IMR-90 (cell line): Measurements from ENCODE around the gene SAT1. TPM values are rescaled to one million over a fixed set of nuclear protein-coding genes. Genes with fewer than 3 reads are reported as not detected.

Experiments used
- ATAC-seq: fragments of 200-7000 bp; cut with Tn5 transposase; 2 replicates; pipeline ENCODE4 v1.9.1; 2020; ENCODE audit warnings: low read depth, mild to moderate bottlenecking, moderate library complexity
- BruUV-seq: library from RNA; stranded (reverse); fragments of 400-500 nt; replicated peaks from 2 replicates; lab custom pipeline; 2021; lab: Mats Ljungman, UMichigan
- CTCF ChIA-PET: fragments of 300-600 bp; formaldehyde crosslinking; extraction: SDS; loops from one replicate; lab custom pipeline; 2021; ENCODE audit warnings: antibody characterized with exemption; lab: Yijun Ruan, JAX
- POLR2A ChIA-PET: fragments of 300-600 bp; sonication (Branson Sonifier 250); formaldehyde crosslinking; loops from one replicate; lab custom pipeline; 2022; ENCODE audit warnings: antibody characterized with exemption; ENCODE audit not compliant: unreplicated experiment; lab: Charles Lee
- DNase-seq: peaks from one replicate; pipeline ENCODE4 v3.0.0; 2013
- H2AFZ ChIP-seq: replicated peaks from 2 replicates; pipeline ENCODE3; 2013; ENCODE audit warnings: low read length, mild to moderate bottlenecking; ENCODE audit not compliant: poor library complexity
- H2AK5ac ChIP-seq: 2 replicates; pipeline ENCODE4 v1.6.1; 2013; ENCODE audit warnings: low read depth, low read length, inconsistent platforms
- H2AK9ac ChIP-seq: replicated peaks from 2 replicates; pipeline ENCODE3; 2013; ENCODE audit warnings: mild to moderate bottlenecking, low read depth, low read length, moderate library complexity; ENCODE audit not compliant: poor library complexity
- H2BK120ac ChIP-seq: 2 replicates; pipeline ENCODE4 v1.6.1; 2013; ENCODE audit warnings: low read depth, low read length, inconsistent platforms
- H2BK15ac ChIP-seq: 3 replicates; pipeline ENCODE4 v1.6.1; 2013; ENCODE audit warnings: low read depth, low read length, inconsistent platforms
- H2BK20ac ChIP-seq: 2 replicates; pipeline ENCODE4 v1.6.1; 2013; ENCODE audit warnings: low read depth, mild to moderate bottlenecking, inconsistent platforms, low read length, moderate library complexity
- H2BK5ac ChIP-seq: 2 replicates; pipeline ENCODE4 v1.6.1; 2013; ENCODE audit warnings: mild to moderate bottlenecking, low read depth, low read length, inconsistent platforms; ENCODE audit not compliant: poor library complexity, severe bottlenecking
- H3K14ac ChIP-seq: replicated peaks from 2 replicates; pipeline ENCODE4 v1.6.1; 2013; ENCODE audit warnings: low read depth, low read length, inconsistent platforms
- H3K18ac ChIP-seq: 2 replicates; pipeline ENCODE4 v1.6.1; 2013; ENCODE audit warnings: low read depth, low read length, control low read depth
- H3K23ac ChIP-seq: 2 replicates; pipeline ENCODE4 v1.6.1; 2013; ENCODE audit warnings: low read depth, low read length, inconsistent platforms
- H3K27ac ChIP-seq: 2 replicates; pipeline ENCODE4 v1.5.1; 2013; ENCODE audit warnings: mild to moderate bottlenecking, control low read depth, low read length; ENCODE audit not compliant: insufficient read depth
- H3K27me3 ChIP-seq: 2 replicates; pipeline ENCODE4 v1.6.1; 2013; ENCODE audit warnings: low read length; ENCODE audit not compliant: control insufficient read depth, insufficient read depth
- H3K36me3 ChIP-seq: 2 replicates; pipeline ENCODE4 v1.6.1; 2013; ENCODE audit warnings: low read length, mixed read lengths; ENCODE audit not compliant: control insufficient read depth, insufficient read depth
- H3K4ac ChIP-seq: 2 replicates; pipeline ENCODE4 v1.6.1; 2013; ENCODE audit warnings: low read depth, low read length, inconsistent platforms
- H3K4me1 ChIP-seq: 2 replicates; pipeline ENCODE4 v1.6.1; 2013; ENCODE audit warnings: low read length, mixed read lengths; ENCODE audit not compliant: control insufficient read depth, insufficient read depth
- H3K4me2 ChIP-seq: 2 replicates; pipeline ENCODE4 v1.6.1; 2013; ENCODE audit warnings: low read depth, mild to moderate bottlenecking, control low read depth, low read length, moderate library complexity
- H3K4me3 ChIP-seq: 2 replicates; pipeline ENCODE4 v1.5.1; 2013; ENCODE audit warnings: low read depth, mild to moderate bottlenecking, control low read depth, low read length, moderate library complexity; ENCODE audit not compliant: insufficient read depth
- H3K56ac ChIP-seq: 2 replicates; pipeline ENCODE4 v1.6.1; 2013; ENCODE audit warnings: low read length, inconsistent platforms; ENCODE audit not compliant: insufficient read depth; ENCODE audit errors: extremely low read depth
- H3K79me1 ChIP-seq, 2 experiments: 2 replicates each; pipeline ENCODE4 v1.6.1; 2013; ENCODE audit warnings: low read length in 2 of 2, inconsistent platforms in 1 of 2, low read depth in 1 of 2
- H3K9ac ChIP-seq: 2 replicates; pipeline ENCODE4 v1.6.1; 2013; ENCODE audit warnings: low read depth, low read length, control low read depth
- H3K9me1 ChIP-seq: 2 replicates; pipeline ENCODE4 v1.6.1; 2013; ENCODE audit warnings: low read length, inconsistent platforms; ENCODE audit not compliant: insufficient read depth
- H3K9me3 ChIP-seq: 2 replicates; pipeline ENCODE4 v1.6.1; 2013; ENCODE audit warnings: low read length; ENCODE audit not compliant: control insufficient read depth, insufficient read depth
- H4K20me1 ChIP-seq: 2 replicates; pipeline ENCODE4 v1.6.1; 2013; ENCODE audit warnings: low read length, inconsistent platforms; ENCODE audit not compliant: insufficient read depth
- H4K5ac ChIP-seq: 2 replicates; pipeline ENCODE4 v1.6.1; 2013; ENCODE audit warnings: mild to moderate bottlenecking, low read depth, low read length, control low read depth
- H4K8ac ChIP-seq, 2 experiments: 2 replicates each; pipeline ENCODE4 v1.6.1; 2013; ENCODE audit warnings: low read depth in 2 of 2, low read length in 2 of 2, control low read depth in 1 of 2, inconsistent platforms in 1 of 2
- H4K91ac ChIP-seq: 2 replicates; pipeline ENCODE4 v1.6.1; 2013; ENCODE audit warnings: low read depth, low read length, inconsistent platforms; ENCODE audit not compliant: insufficient read depth
- BHLHE40 ChIP-seq: fragments of 150-350 bp; IDR thresholded peaks from 2 replicates; pipeline ENCODE4 v1.6.1; 2016; ENCODE audit warnings: mild to moderate bottlenecking, low read depth, low read length
- CEBPB ChIP-seq: IDR thresholded peaks from 2 replicates; pipeline ENCODE4 v1.6.1; 2012; ENCODE audit warnings: low read depth, low read length, improper control_type of control experiment
- CHD1 ChIP-seq: IDR thresholded peaks from 2 replicates; pipeline ENCODE4 v1.6.1; 2012; ENCODE audit warnings: low read depth, low read length, improper control_type of control experiment
- CTCF ChIP-seq: conservative IDR thresholded peaks from 2 replicates; pipeline ENCODE4 v1.5.1; 2012; ENCODE audit warnings: mild to moderate bottlenecking, low read depth, low read length, improper control_type of control experiment
- ELK1 ChIP-seq: fragments of 150-350 bp; IDR thresholded peaks from 2 replicates; pipeline ENCODE4 v1.6.1; 2016; ENCODE audit warnings: low read depth, mild to moderate bottlenecking, low read length, moderate library complexity, borderline replicate concordance
- FOS ChIP-seq: fragments of 150-350 bp; IDR thresholded peaks from 2 replicates; pipeline ENCODE4 v1.6.1; 2016; ENCODE audit warnings: low read depth, low read length
- MAFK ChIP-seq: IDR thresholded peaks from 2 replicates; pipeline ENCODE4 v1.6.1; 2012; ENCODE audit warnings: low read depth, low read length, improper control_type of control experiment
- MAZ ChIP-seq: IDR thresholded peaks from 2 replicates; pipeline ENCODE4 v1.6.1; 2012; ENCODE audit warnings: low read depth, mild to moderate bottlenecking, low read length, improper control_type of control experiment, moderate library complexity, borderline replicate concordance
- MXI1 ChIP-seq: IDR thresholded peaks from 2 replicates; pipeline ENCODE4 v1.6.1; 2012; ENCODE audit warnings: low read depth, mild to moderate bottlenecking, low read length, moderate library complexity, borderline replicate concordance
- NFE2L2 ChIP-seq: fragments of 150-350 bp; IDR thresholded peaks from 2 replicates; pipeline ENCODE4 v1.6.1; 2016; ENCODE audit warnings: low read depth, mild to moderate bottlenecking, low read length
- POLR2A ChIP-seq: IDR thresholded peaks from 2 replicates; pipeline ENCODE4 v1.6.1; 2012; ENCODE audit warnings: mild to moderate bottlenecking, low read depth, low read length
- RAD21 ChIP-seq: IDR thresholded peaks from 2 replicates; pipeline ENCODE4 v1.6.1; 2012; ENCODE audit warnings: low read length, improper control_type of control experiment
- RCOR1 ChIP-seq: IDR thresholded peaks from 2 replicates; pipeline ENCODE4 v1.6.1; 2012; ENCODE audit warnings: mild to moderate bottlenecking, low read length, improper control_type of control experiment; ENCODE audit not compliant: insufficient replicate concordance
- RFX5 ChIP-seq: IDR thresholded peaks from 2 replicates; pipeline ENCODE4 v1.8.0; 2012; ENCODE audit warnings: low read depth, mild to moderate bottlenecking, low read length, moderate library complexity
- SMC3 ChIP-seq: fragments of 150-350 bp; IDR thresholded peaks from 2 replicates; pipeline ENCODE4 v1.6.1; 2016; ENCODE audit warnings: low read depth, mild to moderate bottlenecking, antibody characterized with exemption, low read length, moderate library complexity
- USF2 ChIP-seq: fragments of 150-350 bp; IDR thresholded peaks from 2 replicates; pipeline ENCODE4 v1.6.1; 2017; ENCODE audit warnings: mild to moderate bottlenecking, antibody characterized with exemption, low read length, low read depth
- WGBS, 2 experiments: methylation state at CpG; one replicate each; pipeline versions ENCODE4 v1.1.5 to v1.1.7; 2013; ENCODE audit warnings: missing lambda C conversion rate in 2 of 2; ENCODE audit not compliant: insufficient read length in 1 of 2; ENCODE audit errors: extremely low coverage in 2 of 2; 5-methylcytosine and 5-hydroxymethylcytosine counted together
- dilution Hi-C: fragments of 300-500 bp; cut with HindIII; formaldehyde crosslinking; loops from one replicate; pipeline ENCODE4 v1.14.3; 2018; ENCODE audit warnings: low sequenced_read_pairs; ENCODE audit not compliant: unreplicated experiment
- in situ Hi-C: fragments of 300-500 bp; cut with MboI; formaldehyde crosslinking; loops from 3 replicates; pipeline ENCODE4 v1.14.3; 2019; ENCODE audit warnings: low sequenced_read_pairs, inconsistent platforms, mixed read lengths
- intact Hi-C: fragments of 100-400 bp; cut with micrococcal nuclease; formaldehyde crosslinking; loops from 2 replicates; pipeline ENCODE4 v1.10.0; 2022
- polyA plus RNA-seq, 3 experiments: library from polyadenylated mRNA; depleted of rRNA; stranded (reverse); fragments of >200 nt; gene quantifications; 2 replicates each; pipeline ENCODE4 v1.2.3, GENCODE V29; 2012; ENCODE audit warnings: low replicate concordance in 1 of 3
- total RNA-seq: library from RNA; depleted of rRNA; stranded (reverse); fragments of >200 nt; gene quantifications from 2 replicates; pipeline ENCODE4 v1.2.3, GENCODE V29; 2012

SAT1 gene
- total and polyA plus RNA-seq, 2 of the 4 experiments (the other 2 are of a cell fraction): 55.9 to 92.8 TPM

DNA sequence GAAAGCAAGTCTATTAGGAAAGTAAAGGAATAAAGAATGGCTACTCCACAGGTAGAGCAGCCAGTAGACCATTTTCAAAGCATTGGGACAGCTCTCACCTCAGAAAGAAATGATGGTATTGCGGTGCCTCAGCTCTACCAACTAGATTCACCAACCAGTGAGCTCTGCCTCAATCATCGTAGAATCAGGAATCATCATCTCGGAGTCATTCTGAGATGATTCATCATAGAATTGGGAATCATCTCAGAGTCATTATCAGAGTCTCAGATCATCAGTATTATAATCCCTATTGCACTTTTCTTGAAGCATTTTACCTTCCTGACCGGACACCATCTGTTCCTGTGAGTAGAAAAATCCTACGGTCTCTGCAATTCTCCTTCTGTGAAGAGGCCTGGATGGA lies 17.5 kb upstream of the SAT1 start:
- TF ChIP-seq MXI1 (no peak), BHLHE40 (no peak), RCOR1 (no peak), ELK1 (no peak), MAFK (no peak), POLR2A (no peak), CTCF (no peak), SMC3 (no peak), NFE2L2 (no peak), FOS (no peak), RFX5 (no peak), RAD21 (no peak), CHD1 (no peak), CEBPB (no peak), USF2 (no peak), MAZ (no peak)
- BruUV-seq: no TSS peak
- no peak overlapping the region for H3K4me2 ChIP-seq
- H3K9ac ChIP-seq: no peak overlapping the region
- ATAC-seq: no peak
- no peak overlapping the region for H3K18ac ChIP-seq
- ChIA-PET CTCF (no interaction called here), POLR2A (no interaction called here)
- 57% methylated on average over 4 of the region's 5 CpGs; no CpG with 5 or more reads in 1 of the 2 experiments for WGBS, 2 experiments
- H3K4ac ChIP-seq: no peak overlapping the region
- H2BK5ac ChIP-seq: no peak overlapping the region
- H3K27me3 ChIP-seq: no peaks in the 10 kb centered on the region; the same call in 1 of the 2 replicates
- no peak overlapping the region for H3K14ac ChIP-seq
- H2BK15ac ChIP-seq: no peak overlapping the region
- intact Hi-C loops (no loop called here), in situ Hi-C loops (no loop called here), dilution Hi-C loops (no loop called here)
- no peak overlapping the region for H4K91ac ChIP-seq
- H4K5ac ChIP-seq: no peak overlapping the region
- no peaks in the 10 kb centered on the region for H4K20me1 ChIP-seq
- H3K9me3 ChIP-seq: peaks cover 2% of the 10 kb centered on the region; the same call in 1 of the 2 replicates
- no peak overlapping the region for H3K4me3 ChIP-seq
- no peak overlapping the region for H2AK5ac ChIP-seq
- no peak overlapping the region for H2AK9ac ChIP-seq
- H3K56ac ChIP-seq: no peak overlapping the region
- no peaks in the 10 kb centered on the region for H3K79me1 ChIP-seq
- no peaks in the 10 kb centered on the region for H3K4me1 ChIP-seq
- peak; percentile 18 for DNase-seq
- H3K36me3 ChIP-seq: no peaks in the 10 kb centered on the region
- H2BK20ac ChIP-seq: no peak overlapping the region
- no peak overlapping the region for H2BK120ac ChIP-seq
- H3K23ac ChIP-seq: no peak overlapping the region
- H2AFZ ChIP-seq: no peak overlapping the region
- H3K27ac ChIP-seq: no peak overlapping the region
- H4K8ac ChIP-seq: no peak overlapping the region
- H3K9me1 ChIP-seq: no peaks in the 10 kb centered on the region
